Psoas muscle (tissue), 8 donors: Measurements from ENCODE around the gene COX7A2L. TPM values are rescaled to one million over a fixed set of nuclear protein-coding genes. Genes with fewer than 3 reads are reported as not detected.

Source experiments
- ATAC-seq, 4 donors: fragments of 200-7000 bp; cut with Tn5 transposase; one replicate each; pipeline ENCODE4 v1.9.1; 2020; ENCODE audit warnings: moderate library complexity in 3 of 4, mild to moderate bottlenecking in 2 of 4
- DNase-seq, 2 donors: peaks; one replicate each; pipeline ENCODE4 v3.0.0-alpha.2; 2020
- H3K27ac ChIP-seq: fragments of 200-600 bp; one replicate; pipeline ENCODE4 v1.8.0; 2022
- H3K27me3 ChIP-seq, 3 donors: fragments of 200-600 bp in 1 of 3; one replicate each; pipeline versions ENCODE4 v1.6.1 to v1.8.0; 2013 to 2022; ENCODE audit warnings: low read length in 2 of 3, mild to moderate bottlenecking in 2 of 3, moderate library complexity in 1 of 3; ENCODE audit not compliant: insufficient read depth in 3 of 3
- H3K36me3 ChIP-seq, 2 donors: fragments of 200-600 bp in 1 of 2; one replicate each; pipeline versions ENCODE4 v1.6.1 to v1.8.0; 2013 to 2022; ENCODE audit warnings: low read depth in 1 of 2, mild to moderate bottlenecking in 1 of 2, moderate library complexity in 1 of 2; ENCODE audit not compliant: insufficient read depth in 1 of 2
- H3K4me1 ChIP-seq: fragments of 200-600 bp; one replicate; pipeline ENCODE4 v1.8.0; 2022
- H3K4me3 ChIP-seq: fragments of 200-600 bp; one replicate; pipeline ENCODE4 v1.8.0; 2022; ENCODE audit warnings: mild to moderate bottlenecking
- H3K9me3 ChIP-seq: fragments of 200-600 bp; one replicate; pipeline ENCODE4 v1.8.0; 2022
- WGBS, 3 donors: extraction: QIAGEN DNeasy Blood & Tissue Kit; methylation state at CpG; one replicate each; pipeline versions ENCODE4 v1.1.6 to v1.1.7; 2013; 5-methylcytosine and 5-hydroxymethylcytosine counted together
- intact Hi-C, 2 donors: fragments of 100-400 bp; cut with DNase I; formaldehyde crosslinking; loops; one replicate each; pipeline versions ENCODE4 v1.11.0 to v1.14.2; 2022
- polyA plus RNA-seq, 3 donors: library from polyadenylated mRNA; stranded (reverse); fragments of 200-250 nt; gene quantifications; one replicate each; pipeline ENCODE4 v1.2.3, GENCODE V29; 2013
- total RNA-seq, 4 donors: library from RNA; stranded (reverse); fragmentation: NEBNext Ultra II Directional in 2 of 4; extraction: Animal tissue kit (Norgen Biotek cat#: 25700) in 2 of 4; gene quantifications; one replicate each; pipeline versions ENCODE4 v1.2.1 to v1.2.4, GENCODE V29; 2021 to 2023
- TF ChIP-seq, protein P1 (sequence below): fragments of 200-600 bp; IDR thresholded peaks from one replicate; pipeline ENCODE4 v1.8.0; 2022; ENCODE audit warnings: antibody characterized with exemption
- donor health status: healthy with polysubstance abuse.
- donor health status: DM: no; HTN: no; CAD: no; lungs with moderate emphysema.
- donor health status: Bipolar disorder and iron deficiency.
- donor health status: healthy.
- donor health status: DM: yes; HTN: yes; CAD: no.
- donor health status: DM: no; HTN: no; CAD: no.
- donor health status: DM: no; HTN: no; CAD: no.
- donor health status: DM: yes; HTN: yes; CAD: no.

The COX7A2L gene
- total and polyA plus RNA-seq, 7 donors, result 58.1 to 176 (median 75.4) TPM

DNA sequence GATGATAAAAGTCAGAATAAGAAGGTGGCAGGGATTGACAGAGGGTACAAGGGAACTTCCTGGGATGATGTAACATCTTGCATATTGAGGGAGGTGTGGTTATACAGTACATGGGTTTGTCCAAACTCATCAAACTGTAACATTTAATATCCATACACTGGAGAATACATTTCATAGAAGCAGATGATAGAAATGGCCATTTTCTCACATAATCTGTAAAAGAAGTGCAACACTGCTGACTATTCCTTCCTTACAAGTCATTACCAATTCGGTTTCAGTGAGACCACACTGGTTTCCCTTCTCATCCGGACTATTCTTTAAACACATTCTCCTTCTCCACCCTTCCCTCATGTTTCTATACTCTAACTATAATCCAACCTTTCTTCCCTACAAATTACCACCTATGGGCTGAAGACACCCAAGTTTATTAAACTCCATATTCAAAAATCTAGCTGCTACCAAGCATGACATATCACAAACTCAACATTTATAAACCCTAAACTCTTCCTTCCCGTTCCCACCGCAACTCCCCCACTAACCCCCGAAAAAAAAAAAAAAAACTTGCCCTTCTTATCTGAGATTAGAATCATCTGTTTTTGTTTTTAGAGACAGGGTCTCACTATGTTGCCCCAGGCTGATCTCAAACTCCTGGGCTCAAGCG, 1.6 kb downstream of the COX7A2L start:
- no peaks in the 10 kb centered on the region for H3K27me3 ChIP-seq
- 33 to 48% (median 39%) methylated on average over 6 of the region's 6 CpGs for WGBS, 3 donors
- intact Hi-C loops, result no loop called here
- no peaks in the 10 kb centered on the region for H3K9me3 ChIP-seq
- DNase-seq (no peak), ATAC-seq (no peak)
- TF ChIP-seq, protein P1, sequence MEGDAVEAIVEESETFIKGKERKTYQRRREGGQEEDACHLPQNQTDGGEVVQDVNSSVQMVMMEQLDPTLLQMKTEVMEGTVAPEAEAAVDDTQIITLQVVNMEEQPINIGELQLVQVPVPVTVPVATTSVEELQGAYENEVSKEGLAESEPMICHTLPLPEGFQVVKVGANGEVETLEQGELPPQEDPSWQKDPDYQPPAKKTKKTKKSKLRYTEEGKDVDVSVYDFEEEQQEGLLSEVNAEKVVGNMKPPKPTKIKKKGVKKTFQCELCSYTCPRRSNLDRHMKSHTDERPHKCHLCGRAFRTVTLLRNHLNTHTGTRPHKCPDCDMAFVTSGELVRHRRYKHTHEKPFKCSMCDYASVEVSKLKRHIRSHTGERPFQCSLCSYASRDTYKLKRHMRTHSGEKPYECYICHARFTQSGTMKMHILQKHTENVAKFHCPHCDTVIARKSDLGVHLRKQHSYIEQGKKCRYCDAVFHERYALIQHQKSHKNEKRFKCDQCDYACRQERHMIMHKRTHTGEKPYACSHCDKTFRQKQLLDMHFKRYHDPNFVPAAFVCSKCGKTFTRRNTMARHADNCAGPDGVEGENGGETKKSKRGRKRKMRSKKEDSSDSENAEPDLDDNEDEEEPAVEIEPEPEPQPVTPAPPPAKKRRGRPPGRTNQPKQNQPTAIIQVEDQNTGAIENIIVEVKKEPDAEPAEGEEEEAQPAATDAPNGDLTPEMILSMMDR, result no peak
- peak overlapping the region; percentile 81 for H3K4me3 ChIP-seq
- peak overlapping the region; percentile 93 for H3K27ac ChIP-seq
- no peaks in the 10 kb centered on the region for H3K36me3 ChIP-seq
- H3K4me1 ChIP-seq, result peaks cover 39% of the 10 kb centered on the region

DNA sequence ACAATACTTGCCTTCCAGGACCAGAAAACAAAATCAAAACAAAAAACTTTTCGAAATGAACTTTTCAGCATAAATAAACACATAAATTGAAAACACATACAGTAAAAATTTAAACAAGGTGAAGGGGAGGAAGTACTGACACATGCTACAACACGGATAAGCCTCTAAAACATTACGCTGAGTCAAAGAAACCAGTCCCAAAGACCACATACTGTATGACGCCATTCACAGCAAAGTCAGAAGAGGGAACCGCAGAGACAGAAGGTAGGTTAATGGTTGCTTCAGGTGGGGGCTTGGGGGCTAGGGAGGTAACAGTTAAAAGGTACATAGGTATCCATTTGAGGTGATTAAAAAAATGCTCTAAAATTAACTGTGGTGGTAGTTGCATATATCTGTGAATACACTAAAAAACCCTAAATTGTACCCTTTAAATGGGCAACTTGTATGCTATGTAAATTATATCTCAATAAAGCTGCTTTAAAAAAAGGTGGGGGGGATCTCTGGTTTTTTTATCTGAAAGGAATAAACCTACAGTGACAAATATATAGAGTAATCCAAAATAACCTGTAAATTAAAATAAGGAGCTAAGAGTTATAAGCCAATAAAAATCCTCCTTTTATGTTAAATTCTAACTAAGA, 7.1 kb downstream of the COX7A2L start:
- no peak for ATAC-seq
- Histone ChIP-seq H3K4me1 (peaks cover 29% of the 10 kb centered on the region), H3K9me3 (no peaks in the 10 kb centered on the region), H3K36me3 (peaks cover 3 to 21% of the 10 kb centered on the region in 2 donors), H3K27ac (no peak overlapping the region), H3K27me3 (no peaks in the 10 kb centered on the region), H3K4me3 (no peak overlapping the region)
- WGBS, 3 donors, result 84 to 94% (median 86%) methylated on average over 5 of the region's 5 CpGs
- intact Hi-C loops, result no loop called here
- TF ChIP-seq, protein P1, result no peak
- DNase-seq, result no peak

DNA sequence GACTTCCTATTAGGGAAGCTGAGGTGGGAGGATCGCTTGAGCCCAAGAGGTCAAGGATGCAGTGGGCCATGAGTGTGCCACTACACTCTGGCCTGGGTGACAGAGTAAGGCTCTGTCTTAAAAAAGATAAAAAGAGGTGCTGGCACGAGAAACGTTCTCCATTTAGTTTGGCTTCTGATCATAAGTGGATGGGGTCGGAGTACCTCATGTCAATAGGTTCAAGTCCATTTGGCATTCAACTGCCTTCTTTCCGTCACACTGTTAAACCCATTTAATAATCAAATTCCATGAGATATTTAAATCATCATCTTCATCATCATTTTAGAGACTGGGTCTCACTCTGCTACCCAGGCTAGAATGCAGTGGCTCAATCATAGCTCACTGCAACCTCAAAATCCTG, 9.2 kb downstream of the COX7A2L start:
- Histone ChIP-seq H3K27me3 (no peaks in the 10 kb centered on the region), H3K36me3 (peaks cover 3 to 21% of the 10 kb centered on the region in 2 donors), H3K4me3 (no peak overlapping the region), H3K4me1 (peaks cover 9% of the 10 kb centered on the region), H3K9me3 (no peaks in the 10 kb centered on the region), H3K27ac (no peak overlapping the region)
- ATAC-seq (no peak), DNase-seq (no peak)
- WGBS, 3 donors, result 87 to 94% (median 93%) methylated on average over 5 of the region's 5 CpGs
- TF ChIP-seq, protein P1, result no peak
- intact Hi-C loops, result no loop called here

DNA sequence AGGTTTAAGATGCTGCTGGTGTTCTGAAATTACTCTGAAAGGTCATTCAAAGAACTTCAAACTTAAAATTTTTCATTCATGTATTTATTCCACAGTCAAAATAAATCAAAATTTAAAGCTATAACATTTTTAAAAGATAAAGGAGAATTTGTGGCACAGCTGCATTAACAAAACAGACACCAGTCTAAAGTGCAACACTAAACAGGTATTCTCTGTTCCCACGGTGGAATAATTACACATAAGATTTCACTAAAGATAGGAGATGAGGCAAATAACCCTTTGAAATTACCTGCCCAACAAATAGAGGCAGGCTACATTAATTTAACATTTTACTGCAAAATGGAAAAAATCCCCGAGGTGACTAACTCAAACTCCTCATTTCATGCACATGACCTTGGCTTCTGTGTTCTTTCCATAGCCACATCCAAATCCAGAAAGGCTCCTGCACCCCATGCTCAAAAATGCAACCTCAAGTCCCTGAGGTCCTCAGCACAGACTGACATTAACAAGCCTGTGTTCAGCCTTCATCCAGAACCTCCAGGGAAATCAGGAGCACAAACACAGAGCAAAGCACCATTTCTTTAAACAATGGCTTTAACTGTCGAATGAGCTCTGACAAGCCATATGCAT, 10.5 kb downstream of the COX7A2L start:
- TF ChIP-seq, protein P1, result no peak
- Histone ChIP-seq H3K4me3 (no peak overlapping the region), H3K36me3 (peaks cover 3 to 30% of the 10 kb centered on the region in 2 donors), H3K27ac (no peak overlapping the region), H3K9me3 (no peaks in the 10 kb centered on the region), H3K27me3 (no peaks in the 10 kb centered on the region), H3K4me1 (peaks cover 9% of the 10 kb centered on the region)
- intact Hi-C loops, result no loop called here
- no peak for DNase-seq
- WGBS, 3 donors, result 74 to 87% (median 75%) methylated on average over 3 of the region's 3 CpGs
- ATAC-seq, result no peak
